Measurements from ENCODE around the gene C2orf81.

Gene C2orf81

DNA sequence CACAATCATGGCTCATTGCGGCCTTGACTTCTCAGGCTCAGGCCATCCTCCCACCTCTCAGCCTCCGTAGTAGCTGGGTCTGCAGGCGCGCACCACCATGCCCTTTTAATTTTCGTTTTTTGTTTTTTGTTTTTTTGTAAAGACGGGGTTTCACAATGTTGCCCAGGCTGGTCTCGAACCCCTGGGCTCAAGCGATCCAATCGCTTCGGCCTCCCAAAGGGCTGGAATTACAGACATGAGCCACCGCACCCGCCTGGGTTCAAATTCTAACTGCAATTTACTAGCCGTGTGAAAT, 29.0 kb downstream of the C2orf81 start:
- TF ChIP-seq CTCF (IDR thresholded peaks at IDR 0.05; ENCODE audit: low read length): no peak
- no peak for TF ChIP-seq EZH2 (IDR thresholded peaks at IDR 0.05; ENCODE audit: borderline replicate concordance, low read length)
- no peaks in the 10 kb centered on the region for H3K9me3 ChIP-seq (ENCODE audit: low read length)
- H4K20me1 ChIP-seq (ENCODE audit: insufficient read depth, low read length): no peaks in the 10 kb centered on the region
- H3K27ac ChIP-seq (ENCODE audit: low read depth, low read length, poor library complexity, severe bottlenecking): no peak overlapping the region
- H3K36me3 ChIP-seq (ENCODE audit: insufficient read depth, low read length): no peaks in the 10 kb centered on the region
- 0 out of 2 replicates have a peak, but pooled peaks cover 3% of the 10 kb centered on the region for H3K79me2 ChIP-seq (ENCODE audit: insufficient read depth, low read length)
- no peaks in the 10 kb centered on the region for H3K27me3 ChIP-seq (ENCODE audit: insufficient read depth, low read length)
- no peaks in the 10 kb centered on the region for H3F3A ChIP-seq (ENCODE audit: insufficient read depth, low read length)
- H3K9me2 ChIP-seq (ENCODE audit: low read depth, low read length): no peaks in the 10 kb centered on the region
- peak overlapping the region; percentile 95 for H2AFZ ChIP-seq (ENCODE audit: low read length)
- no peak overlapping the region; the same call in 1 of the 2 replicates for H3K9ac ChIP-seq (ENCODE audit: low read length)
- peak overlapping the region; percentile 97 for H3K4me2 ChIP-seq (ENCODE audit: low read length)
- H3K4me1 ChIP-seq (ENCODE audit: insufficient read depth, low read length, severe bottlenecking): peaks cover 22% of the 10 kb centered on the region
- H3K4me3 ChIP-seq (ENCODE audit: low read depth, low read length, poor library complexity, severe bottlenecking): peak overlapping the region; percentile 90

DNA sequence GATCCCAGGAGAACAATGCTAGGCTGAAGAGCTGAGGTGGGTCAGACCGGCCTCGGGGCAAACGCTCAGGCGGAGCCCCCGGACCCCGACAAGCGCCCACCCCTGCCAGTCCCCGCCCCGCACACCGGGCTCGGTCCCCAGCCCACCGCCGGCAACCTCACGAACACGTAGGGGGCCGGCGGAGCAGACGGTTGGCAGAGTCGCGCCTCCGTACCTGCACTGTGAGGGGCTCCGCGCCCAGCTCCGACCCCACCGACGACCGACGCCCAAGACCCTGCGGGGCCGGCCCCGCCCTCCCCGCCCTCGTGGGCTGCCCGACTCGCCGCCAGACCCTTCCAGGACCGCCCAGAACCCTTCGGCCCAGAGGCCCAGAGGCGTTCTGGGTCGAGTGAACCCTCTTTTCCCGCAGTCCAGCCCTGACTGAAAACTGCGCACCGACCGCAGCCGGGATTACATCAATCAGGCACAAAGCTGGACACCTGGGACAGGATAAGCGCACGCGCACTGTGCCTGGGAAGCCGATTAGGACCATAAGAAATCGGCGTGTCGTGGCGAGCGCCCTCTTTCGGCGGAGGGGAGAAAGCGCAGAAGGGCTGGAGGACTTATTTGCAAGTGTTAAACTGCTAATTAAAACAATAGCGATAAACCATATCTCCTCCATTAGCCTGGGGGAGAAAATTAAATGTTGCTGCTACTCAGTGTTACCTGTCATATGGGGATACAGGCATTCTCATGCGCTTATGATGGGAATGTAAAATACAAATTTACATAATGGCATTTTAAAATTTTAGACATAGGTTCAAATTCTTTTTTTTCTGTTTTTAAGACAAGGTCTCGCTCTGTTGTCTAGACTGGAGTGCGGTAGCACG, 29.6 kb downstream of the C2orf81 start:
- Histone ChIP-seq H3K4me1 (ENCODE audit: insufficient read depth, low read length, severe bottlenecking) (peaks cover 22% of the 10 kb centered on the region), H3K4me2 (ENCODE audit: low read length) (peak overlapping the region; percentile 97), H3K9ac (ENCODE audit: low read length) (peak overlapping the region; percentile 89), H2AFZ (ENCODE audit: low read length) (peak overlapping the region; percentile 95), H3K4me3 (ENCODE audit: low read depth, low read length, poor library complexity, severe bottlenecking) (peak overlapping the region; percentile 90), H3K36me3 (ENCODE audit: insufficient read depth, low read length) (no peaks in the 10 kb centered on the region), H3K27me3 (ENCODE audit: insufficient read depth, low read length) (no peaks in the 10 kb centered on the region), H3K27ac (ENCODE audit: low read depth, low read length, poor library complexity, severe bottlenecking) (peak overlapping the region; percentile 39), H4K20me1 (ENCODE audit: insufficient read depth, low read length) (no peaks in the 10 kb centered on the region), H3K9me3 (ENCODE audit: low read length) (no peaks in the 10 kb centered on the region), H3K9me2 (ENCODE audit: low read depth, low read length) (no peaks in the 10 kb centered on the region), H3F3A (ENCODE audit: insufficient read depth, low read length) (no peaks in the 10 kb centered on the region), H3K79me2 (ENCODE audit: insufficient read depth, low read length) (0 out of 2 replicates have a peak, but pooled peaks cover 3% of the 10 kb centered on the region)
- peak; percentile 96 for TF ChIP-seq CTCF (IDR thresholded peaks at IDR 0.05; ENCODE audit: low read length)
- no peak for TF ChIP-seq EZH2 (IDR thresholded peaks at IDR 0.05; ENCODE audit: borderline replicate concordance, low read length)

DNA sequence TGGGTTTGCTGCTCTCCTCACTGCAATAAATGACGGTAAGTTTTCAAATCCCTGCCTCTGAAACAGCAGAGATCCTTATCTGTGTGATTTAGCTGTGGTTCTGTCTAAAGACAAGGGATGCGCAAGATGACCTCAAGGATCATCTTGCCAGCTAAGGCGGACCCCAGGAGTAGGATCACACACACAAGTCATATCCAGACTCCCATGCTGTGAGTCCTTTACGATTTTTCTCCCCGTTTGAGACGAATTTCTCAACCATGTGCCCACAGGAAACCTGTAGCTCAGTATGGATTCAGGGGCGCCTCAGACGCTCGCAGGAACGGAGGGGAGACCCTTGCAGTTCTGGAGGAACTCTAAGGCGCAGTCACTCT, 30.2 kb downstream of the C2orf81 start:
- peak overlapping the region; percentile 90 for H3K4me3 ChIP-seq (ENCODE audit: low read depth, low read length, poor library complexity, severe bottlenecking)
- no peak for TF ChIP-seq EZH2 (IDR thresholded peaks at IDR 0.05; ENCODE audit: borderline replicate concordance, low read length)
- H3K9ac ChIP-seq (ENCODE audit: low read length): peak overlapping the region; percentile 89
- H3F3A ChIP-seq (ENCODE audit: insufficient read depth, low read length): no peaks in the 10 kb centered on the region
- H3K9me2 ChIP-seq (ENCODE audit: low read depth, low read length): no peaks in the 10 kb centered on the region
- H3K4me1 ChIP-seq (ENCODE audit: insufficient read depth, low read length, severe bottlenecking): peaks cover 22% of the 10 kb centered on the region
- H3K4me2 ChIP-seq (ENCODE audit: low read length): peak overlapping the region; percentile 97
- H3K79me2 ChIP-seq (ENCODE audit: insufficient read depth, low read length): 0 out of 2 replicates have a peak, but pooled peaks cover 3% of the 10 kb centered on the region
- H3K9me3 ChIP-seq (ENCODE audit: low read length): no peaks in the 10 kb centered on the region
- no peak overlapping the region for H3K27ac ChIP-seq (ENCODE audit: low read depth, low read length, poor library complexity, severe bottlenecking)
- no peaks in the 10 kb centered on the region for H3K36me3 ChIP-seq (ENCODE audit: insufficient read depth, low read length)
- peak overlapping the region; percentile 40; the same call in 1 of the 2 replicates for H2AFZ ChIP-seq (ENCODE audit: low read length)
- no peaks in the 10 kb centered on the region for H3K27me3 ChIP-seq (ENCODE audit: insufficient read depth, low read length)
- H4K20me1 ChIP-seq (ENCODE audit: insufficient read depth, low read length): no peaks in the 10 kb centered on the region
